DND-41 (cell line): Measurements from ENCODE around the gene DPP7.

Experiments
- CTCF ChIP-seq: IDR thresholded peaks from 2 replicates; pipeline ENCODE4 v1.5.1; 2012; ENCODE audit warnings: borderline replicate concordance, low read length, moderate library complexity, mild to moderate bottlenecking; ENCODE audit not compliant: poor library complexity, severe bottlenecking; ENCODE audit errors: extremely low read depth
- EZH2 ChIP-seq: IDR thresholded peaks from 3 replicates; pipeline ENCODE4 v1.6.1; 2012; ENCODE audit warnings: borderline replicate concordance, low read depth, mild to moderate bottlenecking, moderate library complexity, low read length, inconsistent platforms; ENCODE audit not compliant: severe bottlenecking

GRCh38 chr9:137136261-137136880, 21.8 kb upstream of the DPP7 start:
- TF ChIP-seq CTCF = no peak
- TF ChIP-seq EZH2 = no peak
